Middle frontal gyrus (tissue), 1 donor: Measurements from ENCODE around the gene NXN.
A peak's percentile ranks its signal among the peaks of the same experiment; 100 is the strongest.
"Not testable (repeated sequence)": the region's sequence is repeated elsewhere in the genome, so short reads cannot be mapped to it uniquely, and the experiment has no call there.

Source experiments
- DNase-seq: peaks from one replicate; pipeline ENCODE4 v3.0.0-alpha.2; 2015; ENCODE audit warnings: low spot score; ENCODE audit errors: extremely low spot score

NXN gene

GRCh38 chr17:802481-802880, 177.1 kb downstream of the NXN start:
- no peak for DNase-seq

GRCh38 chr17:801660-802059, 177.9 kb downstream of the NXN start:
- no peak for DNase-seq

- DNase-seq = no peak
Observed at GRCh38 chr17:800446-801242, 178.9 kb downstream of the NXN start.

GRCh38 chr17:799261-799660, 180.3 kb downstream of the NXN start:
- DNase-seq = no peak

GRCh38 chr17:798246-798645, 181.3 kb downstream of the NXN start:
- DNase-seq = no peak

GRCh38 chr17:797236-797840, 182.2 kb downstream of the NXN start:
- no peak for DNase-seq

- DNase-seq = no peak
Observed at GRCh38 chr17:796609-797008, 183.0 kb downstream of the NXN start.

- DNase-seq = no peak
Observed at GRCh38 chr17:795721-796120, 183.9 kb downstream of the NXN start.

- DNase-seq = no peak
Observed at GRCh38 chr17:795276-795675, 184.3 kb downstream of the NXN start.

- DNase-seq = peak; percentile 79
Observed at GRCh38 chr17:794876-795275, 184.7 kb downstream of the NXN start.

- DNase-seq = no peak
Observed at GRCh38 chr17:792277-792676, 187.3 kb downstream of the NXN start.

GRCh38 chr17:791829-792228, 187.7 kb downstream of the NXN start:
- no peak for DNase-seq

- DNase-seq = not testable (repeated sequence)
Observed at GRCh38 chr17:790874-791247, 188.7 kb downstream of the NXN start.

- not testable (repeated sequence) for DNase-seq
Observed at GRCh38 chr17:789931-790873, 189.4 kb downstream of the NXN start.

- no peak for DNase-seq
Observed at GRCh38 chr17:789160-789840, 190.3 kb downstream of the NXN start.

GRCh38 chr17:788551-788950, 191.0 kb downstream of the NXN start:
- DNase-seq = no peak

- DNase-seq = no peak
Observed at GRCh38 chr17:787641-788221, 191.8 kb downstream of the NXN start.

- DNase-seq = not testable (repeated sequence)
Observed at GRCh38 chr17:785901-786300, 193.7 kb downstream of the NXN start.

- no peak for DNase-seq
Observed at GRCh38 chr17:784143-784542, 195.4 kb downstream of the NXN start.

- peak; percentile 83 for DNase-seq
Observed at GRCh38 chr17:781805-782731, 197.5 kb downstream of the NXN start, which contains the start of the genes GLOD4 and MRM3. TSS of gene GLOD4 (minus strand) at chr17:782280. CDS start at chr17:782255, 25 bp downstream. TSS of gene MRM3 (plus strand) at chr17:782353. CDS start at chr17:782379, 26 bp downstream.
